Thyroid gland (tissue), 4 donors: ENCODE data around the gene LDB2.

Experiments
- CTCF ChIP-seq, 6 experiments: fragments of 200-600 bp in 3 of 6; fragments of 450-650 bp in 3 of 6; sonication (generic) in 3 of 6; IDR thresholded peaks; one replicate each; pipeline ENCODE4 v1.5.1; 2016 to 2019; ENCODE audit warnings: antibody characterized with exemption in 6 of 6, mild to moderate bottlenecking in 2 of 6, inconsistent platforms in 1 of 6, moderate library complexity in 1 of 6
- POLR2A ChIP-seq, 2 donors: fragments of 450-650 bp; IDR thresholded peaks; one replicate each; pipeline ENCODE4 v1.6.1; 2017; ENCODE audit warnings: antibody characterized with exemption in 2 of 2, mild to moderate bottlenecking in 2 of 2, moderate library complexity in 1 of 2

DNA sequence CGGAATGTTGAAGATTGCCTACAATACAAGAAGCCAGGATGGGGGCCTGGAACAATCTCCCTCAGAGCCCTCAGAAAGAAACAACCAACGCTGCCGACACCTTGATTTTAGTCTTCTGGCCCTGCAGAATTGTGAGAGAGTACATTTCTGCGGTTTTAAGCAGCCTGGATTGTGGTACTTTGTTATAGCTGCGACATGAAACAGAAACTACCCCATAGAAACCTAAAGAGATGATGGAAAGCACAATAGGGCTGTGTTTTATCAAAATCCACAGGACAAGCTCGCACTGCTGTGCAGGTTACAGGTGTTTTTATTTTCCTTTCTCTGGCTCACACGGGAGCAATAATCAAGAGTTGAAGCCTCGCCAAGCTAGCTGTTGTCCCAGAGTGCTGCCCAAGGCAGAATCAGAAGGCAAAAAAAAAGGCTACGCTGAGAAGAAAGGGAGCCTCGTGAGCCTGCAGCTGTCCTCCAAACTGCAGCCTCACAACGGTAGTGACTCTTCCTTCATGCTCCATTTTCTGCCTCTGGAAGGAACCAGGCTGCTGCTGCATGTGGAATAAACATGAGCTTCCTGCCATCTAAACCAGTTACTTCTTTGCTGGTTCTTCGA lies 232.4 kb downstream of the LDB2 start:
- TF ChIP-seq POLR2A (IDR thresholded peaks at IDR 0.05) = no peak
- no peak for TF ChIP-seq CTCF (IDR thresholded peaks at IDR 0.05)
